K562 (cell line): Measurements from ENCODE around the gene REM2. TPM values are rescaled to one million over a fixed set of nuclear protein-coding genes. Genes with fewer than 3 reads are reported as not detected.
A peak's percentile ranks its signal among the peaks of the same experiment; 100 is the strongest.

Source experiments
- ATF7 ChIP-seq: fragments of 450-650 bp; IDR thresholded peaks from 2 replicates; pipeline ENCODE4 v1.7.1; 2014; ENCODE audit warnings: mild to moderate bottlenecking, moderate library complexity
- CEBPZ ChIP-seq: fragments of 150-350 bp; IDR thresholded peaks from 2 replicates; pipeline ENCODE4 v1.6.1; 2014; ENCODE audit warnings: low read depth, mild to moderate bottlenecking, low read length, borderline replicate concordance
- FOS ChIP-seq: IDR thresholded peaks from 3 replicates; pipeline ENCODE4 v1.6.1; 2011; ENCODE audit not compliant: insufficient read length; ENCODE audit errors: extremely low read depth
- IFI16 ChIP-seq: fragments of 250-450 bp; sonication (Bioruptor Pico); IDR thresholded peaks from 2 replicates; pipeline ENCODE4 v2.1.2; 2022; ENCODE audit warnings: mild to moderate bottlenecking, inconsistent platforms
- MAFK ChIP-seq: IDR thresholded peaks from 2 replicates; pipeline ENCODE4 v1.6.1; 2011; ENCODE audit warnings: low read length, improper control_type of control experiment
- NKRF ChIP-seq: fragments of 450-650 bp; IDR thresholded peaks from 2 replicates; pipeline ENCODE4 v1.6.1; 2016; ENCODE audit warnings: borderline replicate concordance
- POLR2G ChIP-seq: fragments of 200-400 bp; formaldehyde crosslinking; IDR thresholded peaks from 2 replicates; pipeline ENCODE4 v1.6.1; 2017; ENCODE audit warnings: low read depth, mild to moderate bottlenecking, antibody characterized with exemption, low read length, moderate library complexity
- RBM17 ChIP-seq: fragments of 200-400 bp; formaldehyde crosslinking; IDR thresholded peaks from 2 replicates; pipeline ENCODE4 v1.6.1; 2017; ENCODE audit warnings: low read depth, mild to moderate bottlenecking, low read length, borderline replicate concordance
- RBM22 ChIP-seq: fragments of 200-400 bp; formaldehyde crosslinking; IDR thresholded peaks from 2 replicates; pipeline ENCODE4 v1.6.1; 2018; ENCODE audit warnings: low read length, low read depth; ENCODE audit not compliant: poor library complexity, severe bottlenecking
- TBP ChIP-seq: optimal IDR thresholded peaks from 2 replicates; pipeline ENCODE3; 2011; ENCODE audit warnings: low read depth, low read length, improper control_type of control experiment
- TSHZ1 ChIP-seq: fragments of 250-450 bp; sonication (Bioruptor Pico); IDR thresholded peaks from 2 replicates; pipeline ENCODE4 v1.4.0; 2020; ENCODE audit warnings: mild to moderate bottlenecking, moderate library complexity
- U2AF2 ChIP-seq: fragments of 200-400 bp; formaldehyde crosslinking; optimal IDR thresholded peaks from 2 replicates; pipeline ENCODE3; 2017; ENCODE audit warnings: low read depth, mild to moderate bottlenecking, low read length
- ZNF212 ChIP-seq: fragments of 450-650 bp; formaldehyde crosslinking; IDR thresholded peaks from 2 replicates; pipeline ENCODE4 v1.4.0; 2020; ENCODE audit warnings: mild to moderate bottlenecking
- ZNF324 ChIP-seq: fragments of 250-450 bp; sonication (Bioruptor Pico); IDR thresholded peaks from 2 replicates; pipeline ENCODE4 v1.4.0; 2020; ENCODE audit warnings: mild to moderate bottlenecking
- ZNF395 ChIP-seq: fragments of 200-800 bp; sonication (Bioruptor generic); IDR thresholded peaks from 2 replicates; pipeline ENCODE4 v1.6.1; 2017; ENCODE audit warnings: missing genetic modification characterization, missing compliant biosample characterization
- ZNF699 ChIP-seq: fragments of 250-450 bp; sonication (Bioruptor Pico); IDR thresholded peaks from 2 replicates; pipeline ENCODE4 v1.8.0; 2021; ENCODE audit warnings: mild to moderate bottlenecking, moderate library complexity; ENCODE audit not compliant: insufficient replicate concordance
- ZNF75A ChIP-seq: fragments of 450-650 bp; formaldehyde crosslinking; IDR thresholded peaks from 2 replicates; pipeline ENCODE4 v1.4.0; 2020; ENCODE audit warnings: mild to moderate bottlenecking
- ZSCAN29 ChIP-seq: fragments of 450-650 bp; IDR thresholded peaks from 2 replicates; pipeline ENCODE4 v1.6.1; 2017
- polyA plus RNA-seq, 8 experiments: library from polyadenylated mRNA; depleted of rRNA in 4 of 8; stranded (reverse) in 5 of 8; unstranded in 3 of 8; fragments of >200 nt; fragmentation: Nextera tagmentation in 2 of 8; fragmentation: Illumina TruSeq in 1 of 8; extraction: Ambion mirVana in 2 of 8; extraction: Trizol in 1 of 8; gene quantifications; 2 replicates each; pipeline versions ENCODE4 v1.2.1 to v1.2.3, GENCODE V29; 2011 to 2014; ENCODE audit warnings: inconsistent platforms in 1 of 8, missing spikeins in 1 of 8
- total RNA-seq, 7 experiments: library from RNA; depleted of rRNA in 6 of 7; stranded (reverse); fragments of >200 nt in 6 of 7; fragmentation: Illumina TruSeq in 2 of 7; extraction: Trizol in 2 of 7; gene quantifications; 2 replicates each; pipeline versions ENCODE4 v1.2.1 to v1.2.3, GENCODE V29; 2011 to 2021; ENCODE audit warnings: low replicate concordance in 1 of 7

Gene REM2
- total and polyA plus RNA-seq, 9 of the 15 experiments (the other 6 are each of a cell fraction or from before 2014, with no cell fraction given), result 0.18 to 1.0 (median 0.38) TPM

- no peak for TF ChIP-seq ZSCAN29
- TF ChIP-seq ZNF395 (CRISPR knock-in tag), result no peak
- TF ChIP-seq POLR2G, result peak; percentile 42; the same call in 1 of the 2 replicates
- TF ChIP-seq ATF7, result no peak
- TF ChIP-seq ZNF324, result no peak
- no peak for TF ChIP-seq TBP
- TF ChIP-seq ZNF75A (CRISPR knock-in tag), result no peak
- TF ChIP-seq RBM22, result peak; percentile 34
- no peak for TF ChIP-seq NKRF
- TF ChIP-seq IFI16 (CRISPR knock-in tag), result no peak
- TF ChIP-seq CEBPZ, result no peak
- no peak for TF ChIP-seq ZNF699 (CRISPR knock-in tag)
- no peak for TF ChIP-seq ZNF212 (CRISPR knock-in tag)
- no peak for TF ChIP-seq MAFK
- TF ChIP-seq TSHZ1 (CRISPR knock-in tag), result no peak
- TF ChIP-seq U2AF2, result no peak
- no peak for TF ChIP-seq FOS
- TF ChIP-seq RBM17, result no peak
These were observed 46.5 kb upstream of the REM2 start, which contains the start of gene MMP14 (continued) for GRCh38 chr14:22836301-22837113.
